Measurements from ENCODE around the gene ACAD8. TPM values are rescaled to one million over a fixed set of nuclear protein-coding genes. Genes with fewer than 3 reads are reported as not detected.
A peak's percentile ranks its signal among the peaks of the same experiment; 100 is the strongest.
"Not testable (repeated sequence)": the region's sequence is repeated elsewhere in the genome, so short reads cannot be mapped to it uniquely, and the experiment has no call there.

The ACAD8 gene
- total and polyA plus RNA-seq, 5 experiments from 2014 or later: 21.0 to 40.2 (median 24.0) TPM

GRCh38 chr11:134272381-134273316 is 19.3 kb downstream of the ACAD8 start:
- POLR2A ChIA-PET: interaction anchor here (0.7 to 4.7 kb wide), 4 partner anchors 19 to 48 kb away, joined by 3 to 41 read pairs (median 4); partner anchors contain the start of genes ACAD8, NCAPD3 and VPS26B
- H3K27ac Mint-ChIP-seq: peak overlapping the region in 4 of 10 donors; percentile 33 to 72 (median 48)
- no peaks in the 10 kb centered on the region for H3K9me3 Mint-ChIP-seq
- ATAC-seq (no peak), DNase-seq (no peak)
- H3K27me3 Mint-ChIP-seq: peaks cover 0 to 27% (median 0%) of the 10 kb centered on the region in 5 donors
- H3K36me3 Mint-ChIP-seq: no peaks in the 10 kb centered on the region
- peak overlapping the region in 3 of 10 donors; percentile 0 to 34 (median 22) for H3K4me3 Mint-ChIP-seq
- H3K4me1 Mint-ChIP-seq: peaks cover 27 to 64% (median 53%) of the 10 kb centered on the region in 4 donors

GRCh38 chr11:134273317-134273712 is 19.9 kb downstream of the ACAD8 start:
- POLR2A ChIA-PET: interaction anchor here (0.7 to 4.7 kb wide), 6 partner anchors 20 to 89 kb away, joined by 3 to 41 read pairs (median 4); partner anchors contain the start of genes ACAD8, NCAPD3 and VPS26B
- ATAC-seq: no peak
- H3K4me1 Mint-ChIP-seq: peaks cover 25 to 64% (median 53%) of the 10 kb centered on the region in 4 donors
- peaks cover 0 to 27% (median 0%) of the 10 kb centered on the region in 5 donors for H3K27me3 Mint-ChIP-seq
- no peaks in the 10 kb centered on the region for H3K36me3 Mint-ChIP-seq
- peak overlapping the region in 2 of 10 donors; percentile 5 to 43 for H3K27ac Mint-ChIP-seq
- DNase-seq: no peak
- H3K9me3 Mint-ChIP-seq: peaks cover 0 to 2% (median 0%) of the 10 kb centered on the region in 9 donors
- peak overlapping the region in 4 of 10 donors; percentile 0 to 99 (median 32) for H3K4me3 Mint-ChIP-seq

GRCh38 chr11:134275188-134275533 is 21.8 kb downstream of the ACAD8 start:
- POLR2A ChIA-PET: interaction anchor here (4.7 kb wide), 1 partner anchor 51 kb away, joined by 41 read pairs; the partner anchor contains the start of genes NCAPD3 and VPS26B
- peak overlapping the region; percentile 86 to 99 (median 94) for H3K4me3 Mint-ChIP-seq
- peaks cover 0 to 3% (median 0%) of the 10 kb centered on the region in 3 donors for H3K36me3 Mint-ChIP-seq
- H3K4me1 Mint-ChIP-seq: peaks cover 23 to 60% (median 50%) of the 10 kb centered on the region in 4 donors
- peaks cover 0 to 37% (median 0%) of the 10 kb centered on the region in 5 donors for H3K27me3 Mint-ChIP-seq
- DNase-seq (no peak), ATAC-seq (no peak)
- H3K27ac Mint-ChIP-seq: peak overlapping the region; percentile 64 to 95 (median 92)
- H3K9me3 Mint-ChIP-seq: peaks cover 0 to 11% (median 0%) of the 10 kb centered on the region in 9 donors

- DNase-seq (peak; percentile 52 to 86 (median 78)), ATAC-seq (peak; percentile 90 to 91)
- POLR2A ChIA-PET: interaction anchor here (1.8 to 4.7 kb wide), 2 partner anchors 22 to 51 kb away, joined by 10 to 41 read pairs; partner anchors contain the start of genes ACAD8, NCAPD3 and VPS26B
- peak within 1 kb of the TSS; percentile 64 to 95 (median 92) for H3K27ac Mint-ChIP-seq
- peaks cover 18 to 54% (median 44%) of the 10 kb centered on the region in 4 donors for H3K4me1 Mint-ChIP-seq
- H3K9me3 Mint-ChIP-seq: peaks cover 0 to 11% (median 0%) of the 10 kb centered on the region in 9 donors
- H3K4me3 Mint-ChIP-seq: peak within 1 kb of the TSS; percentile 86 to 99 (median 94)
- peaks cover 0 to 38% (median 0%) of the 10 kb centered on the region in 5 donors for H3K27me3 Mint-ChIP-seq
- H3K36me3 Mint-ChIP-seq: peaks cover 0 to 3% (median 0%) of the 10 kb centered on the region in 3 donors
Measured at GRCh38 chr11:134275534-134276395, 22.4 kb downstream of the ACAD8 start, which contains the start of gene GLB1L3. TSS of gene GLB1L3 (plus strand) at chr11:134276379. CDS start at chr11:134276741, 362 bp downstream.

- H3K36me3 Mint-ChIP-seq: peaks cover 0 to 3% (median 0%) of the 10 kb centered on the region in 3 donors
- H3K27me3 Mint-ChIP-seq: peaks cover 0 to 37% (median 0%) of the 10 kb centered on the region in 5 donors
- H3K4me1 Mint-ChIP-seq: peaks cover 14 to 46% (median 38%) of the 10 kb centered on the region in 4 donors
- peaks cover 0 to 11% (median 0%) of the 10 kb centered on the region in 9 donors for H3K9me3 Mint-ChIP-seq
- ATAC-seq: peak in 1 of 2 donors; percentile 1
- POLR2A ChIA-PET: interaction anchor here (1.8 to 4.7 kb wide), 2 partner anchors 22 to 52 kb away, joined by 10 to 41 read pairs; partner anchors contain the start of genes ACAD8, NCAPD3 and VPS26B
- H3K4me3 Mint-ChIP-seq: peak overlapping the region; percentile 86 to 99 (median 94)
- peak overlapping the region in 6 of 10 donors; percentile 58 to 95 (median 90) for H3K27ac Mint-ChIP-seq
- DNase-seq: no peak
Measured at GRCh38 chr11:134276396-134277182, 23.2 kb downstream of the ACAD8 start.

GRCh38 chr11:134277183-134278001 is 24.0 kb downstream of the ACAD8 start:
- Mint-ChIP-seq H3K9me3 (peaks cover 0 to 11% (median 0%) of the 10 kb centered on the region in 9 donors), H3K27ac (peak overlapping the region in 3 of 10 donors; percentile 50 to 71 (median 68)), H3K4me3 (peak overlapping the region; percentile 73 to 99 (median 86)), H3K36me3 (peaks cover 0 to 3% (median 0%) of the 10 kb centered on the region in 3 donors), H3K27me3 (peaks cover 0 to 35% (median 0%) of the 10 kb centered on the region in 5 donors), H3K4me1 (peaks cover 12 to 42% (median 36%) of the 10 kb centered on the region in 4 donors)
- peak in 1 of 10 donors; percentile 4 for DNase-seq
- no peak for ATAC-seq
- POLR2A ChIA-PET: interaction anchor here (1.8 to 4.7 kb wide), 2 partner anchors 23 to 53 kb away, joined by 10 to 41 read pairs; partner anchors contain the start of genes ACAD8, NCAPD3 and VPS26B

GRCh38 chr11:134278356-134278755 is 25.0 kb downstream of the ACAD8 start:
- peaks cover 0 to 32% (median 0%) of the 10 kb centered on the region in 5 donors for H3K27me3 Mint-ChIP-seq
- peaks cover 8 to 32% (median 27%) of the 10 kb centered on the region in 4 donors for H3K4me1 Mint-ChIP-seq
- H3K36me3 Mint-ChIP-seq: peaks cover 0 to 3% (median 0%) of the 10 kb centered on the region in 3 donors
- ATAC-seq (no peak), DNase-seq (no peak)
- H3K9me3 Mint-ChIP-seq: peaks cover 0 to 11% (median 0%) of the 10 kb centered on the region in 9 donors
- no peak overlapping the region for H3K4me3 Mint-ChIP-seq
- peak overlapping the region in 1 of 10 donors; percentile 3 for H3K27ac Mint-ChIP-seq
- POLR2A ChIA-PET: interaction anchor here (0.9 kb wide), 1 partner anchor 54 kb away, joined by 3 read pairs; the partner anchor contains the start of gene VPS26B

GRCh38 chr11:134281635-134282034 is 28.3 kb downstream of the ACAD8 start:
- H3K4me1 Mint-ChIP-seq, H3K27ac Mint-ChIP-seq, ATAC-seq, H3K36me3 Mint-ChIP-seq, H3K4me3 Mint-ChIP-seq, DNase-seq, POLR2A ChIA-PET: not testable (repeated sequence)
- Mint-ChIP-seq H3K9me3 (peaks cover 0 to 11% (median 0%) of the 10 kb centered on the region in 9 donors), H3K27me3 (peaks cover 0 to 29% (median 0%) of the 10 kb centered on the region in 5 donors)

- Mint-ChIP-seq H3K27ac (no peak overlapping the region), H3K36me3 (peaks cover 0 to 3% (median 0%) of the 10 kb centered on the region in 3 donors), H3K9me3 (peaks cover 0 to 11% (median 0%) of the 10 kb centered on the region in 9 donors), H3K27me3 (peaks cover 0 to 26% (median 0%) of the 10 kb centered on the region in 5 donors), H3K4me3 (no peak overlapping the region), H3K4me1 (peaks cover 0 to under 1% (median under 1%) of the 10 kb centered on the region in 4 donors)
- DNase-seq: no peak
- no peak for ATAC-seq
- POLR2A ChIA-PET: no interaction called here
Measured at GRCh38 chr11:134282121-134283045, 29.0 kb downstream of the ACAD8 start.

Measured in naive thymus-derived CD8-positive, alpha-beta T cell (primary cell).